Small intestine (tissue), 7 donors: ENCODE data around the gene PIEZO2. TPM values are rescaled to one million over a fixed set of nuclear protein-coding genes. Genes with fewer than 3 reads are reported as not detected.

Experiments
- DNase-seq, 2 donors: peaks; one replicate each; pipeline versions ENCODE4 v3.0.0 to v3.0.0-alpha.2; 2013
- FAIRE-seq: peaks from 2 replicates; lab custom pipeline; 2012; peaks lifted over from hg19 to GRCh38; lab: Jason Lieb, UNC
- H3K27ac ChIP-seq, 3 donors: one replicate each; pipeline ENCODE4 v1.5.1; 2013; ENCODE audit warnings: low read length in 2 of 3, mild to moderate bottlenecking in 2 of 3, control low read depth in 1 of 3, inconsistent platforms in 1 of 3, low read depth in 1 of 3, moderate library complexity in 1 of 3
- H3K27me3 ChIP-seq, 3 donors: one replicate each; pipeline ENCODE4 v1.6.1; 2013; ENCODE audit warnings: low read length in 3 of 3, inconsistent platforms in 1 of 3; ENCODE audit not compliant: control insufficient read depth in 3 of 3, insufficient read depth in 3 of 3
- H3K36me3 ChIP-seq, 3 donors: one replicate each; pipeline ENCODE4 v1.6.1; 2013; ENCODE audit warnings: low read length in 3 of 3, inconsistent platforms in 1 of 3, low read depth in 1 of 3, mild to moderate bottlenecking in 1 of 3, moderate library complexity in 1 of 3; ENCODE audit not compliant: control insufficient read depth in 3 of 3, insufficient read depth in 2 of 3
- H3K4me1 ChIP-seq, 3 donors: one replicate each; pipeline ENCODE4 v1.6.1; 2013; ENCODE audit warnings: low read length in 2 of 3, inconsistent platforms in 1 of 3, low read depth in 1 of 3, mild to moderate bottlenecking in 1 of 3, moderate library complexity in 1 of 3; ENCODE audit not compliant: control insufficient read depth in 3 of 3, insufficient read depth in 2 of 3
- H3K4me3 ChIP-seq, 3 donors: one replicate each; pipeline ENCODE4 v1.5.1; 2013; ENCODE audit warnings: low read length in 3 of 3, control low read depth in 1 of 3, inconsistent platforms in 1 of 3, low read depth in 1 of 3, mild to moderate bottlenecking in 1 of 3, moderate library complexity in 1 of 3
- H3K9me3 ChIP-seq, 2 donors: one replicate each; pipeline ENCODE4 v1.6.1; 2013; ENCODE audit warnings: low read depth in 1 of 2, low read length in 1 of 2; ENCODE audit not compliant: control insufficient read depth in 2 of 2, insufficient read depth in 1 of 2
- WGBS, 3 donors: extraction: QIAGEN DNeasy Blood & Tissue Kit; methylation state at CpG; one replicate each; pipeline ENCODE4 v1.1.7; 2013; 5-methylcytosine and 5-hydroxymethylcytosine counted together
- polyA plus RNA-seq, 4 donors: library from polyadenylated mRNA; stranded (reverse) in 3 of 4; unstranded in 1 of 4; fragments of 200-250 nt in 3 of 4; fragments of 120-200 nt in 1 of 4; gene quantifications; one replicate each; pipeline versions ENCODE4 v1.2.1 to v1.2.3, GENCODE V29; 2013
- donor health status: healthy with polysubstance abuse.
- donor health status: control.
- donor health status: control.
- donor health status: Bipolar disorder and iron deficiency.
- donor health status: healthy.

Gene PIEZO2
- polyA plus RNA-seq, 4 donors = 0.81 to 30.2 (median 1.8) TPM; not detected in 1

- no peaks in the 10 kb centered on the region for H3K9me3 ChIP-seq
- DNase-seq = peak in 1 of 2 donors; percentile 51
- FAIRE-seq = no peak
- peak overlapping the region in 1 of 3 donors; percentile 92 for H3K27ac ChIP-seq
- H3K27me3 ChIP-seq = no peaks in the 10 kb centered on the region
- no peak overlapping the region for H3K4me3 ChIP-seq
- peaks cover 0 to 19% (median 0%) of the 10 kb centered on the region in 3 donors for H3K4me1 ChIP-seq
- 82 to 88% (median 83%) methylated on average over 1 of the region's 1 CpG for WGBS, 3 donors
- H3K36me3 ChIP-seq = peaks cover 0 to 6% (median 2%) of the 10 kb centered on the region in 3 donors
These were observed 351.5 kb downstream of the PIEZO2 start for GRCh38 chr18:10797896-10798295.

GRCh38 chr18:10794771-10795170 lies 354.6 kb downstream of the PIEZO2 start:
- no peak for FAIRE-seq

GRCh38 chr18:10793730-10794370 lies 355.5 kb downstream of the PIEZO2 start:
- no peak overlapping the region for H3K27ac ChIP-seq
- peaks cover 0 to 12% (median 0%) of the 10 kb centered on the region in 3 donors for H3K4me1 ChIP-seq
- FAIRE-seq (no peak), DNase-seq (no peak)
- H3K9me3 ChIP-seq = no peaks in the 10 kb centered on the region
- 52 to 62% (median 53%) methylated on average over 4 of the region's 4 CpGs for WGBS, 3 donors
- peaks cover 0 to 6% (median 2%) of the 10 kb centered on the region in 3 donors for H3K36me3 ChIP-seq
- no peaks in the 10 kb centered on the region for H3K27me3 ChIP-seq
- no peak overlapping the region for H3K4me3 ChIP-seq

More at GRCh38 chr18:10794771-10795170, 354.6 kb downstream of the PIEZO2 start:
- no peak for DNase-seq
- no peak overlapping the region for H3K27ac ChIP-seq
- H3K4me3 ChIP-seq = no peak overlapping the region
- WGBS, 3 donors = 77 to 84% (median 77%) methylated on average over 7 of the region's 7 CpGs
- H3K9me3 ChIP-seq = no peaks in the 10 kb centered on the region
- H3K27me3 ChIP-seq = no peaks in the 10 kb centered on the region
- H3K4me1 ChIP-seq = peaks cover 0 to 19% (median 0%) of the 10 kb centered on the region in 3 donors
- peaks cover 0 to 6% (median 2%) of the 10 kb centered on the region in 3 donors for H3K36me3 ChIP-seq

GRCh38 chr18:10792181-10792580 lies 357.2 kb downstream of the PIEZO2 start:
- H3K36me3 ChIP-seq = peaks cover 0 to 6% (median 2%) of the 10 kb centered on the region in 3 donors
- DNase-seq (no peak), FAIRE-seq (no peak)
- no peaks in the 10 kb centered on the region for H3K4me1 ChIP-seq
- H3K27ac ChIP-seq = no peak overlapping the region
- no peaks in the 10 kb centered on the region for H3K27me3 ChIP-seq
- 74 to 91% (median 81%) methylated on average over 4 of the region's 4 CpGs for WGBS, 3 donors
- no peak overlapping the region for H3K4me3 ChIP-seq
- no peaks in the 10 kb centered on the region for H3K9me3 ChIP-seq

- WGBS, 3 donors = 65 to 73% (median 66%) methylated on average over 7 of the region's 7 CpGs
- FAIRE-seq = no peak
- no peak overlapping the region for H3K4me3 ChIP-seq
These were observed 358.1 kb downstream of the PIEZO2 start for GRCh38 chr18:10791169-10791831.

GRCh38 chr18:10789180-10789579 lies 360.2 kb downstream of the PIEZO2 start:
- H3K4me1 ChIP-seq = no peaks in the 10 kb centered on the region
- no peak overlapping the region for H3K27ac ChIP-seq
- no peak for DNase-seq
- peaks cover 0 to 2% (median 0%) of the 10 kb centered on the region in 3 donors for H3K27me3 ChIP-seq
- FAIRE-seq = no peak
- no peaks in the 10 kb centered on the region for H3K9me3 ChIP-seq
- no peak overlapping the region for H3K4me3 ChIP-seq
- WGBS, 3 donors = 83 to 91% (median 89%) methylated on average over 2 of the region's 2 CpGs
- peaks cover 0 to 2% (median 2%) of the 10 kb centered on the region in 3 donors for H3K36me3 ChIP-seq

More at GRCh38 chr18:10791169-10791831, 358.1 kb downstream of the PIEZO2 start:
- DNase-seq = no peak
- no peak overlapping the region for H3K27ac ChIP-seq
- no peaks in the 10 kb centered on the region for H3K27me3 ChIP-seq
- H3K9me3 ChIP-seq = no peaks in the 10 kb centered on the region
- H3K36me3 ChIP-seq = peaks cover 0 to 6% (median 2%) of the 10 kb centered on the region in 3 donors
- no peaks in the 10 kb centered on the region for H3K4me1 ChIP-seq

GRCh38 chr18:10787293-10787901 lies 362.0 kb downstream of the PIEZO2 start:
- no peak overlapping the region for H3K4me3 ChIP-seq
- H3K9me3 ChIP-seq = no peaks in the 10 kb centered on the region
- WGBS, 3 donors = 19 to 33% (median 22%) methylated on average over 5 of the region's 5 CpGs
- FAIRE-seq (no peak), DNase-seq (peak; percentile 68 to 92)
- H3K27ac ChIP-seq = no peak overlapping the region
- H3K27me3 ChIP-seq = peaks cover 0 to 2% (median 0%) of the 10 kb centered on the region in 3 donors
- no peaks in the 10 kb centered on the region for H3K4me1 ChIP-seq
- peaks cover 0 to 2% (median 0%) of the 10 kb centered on the region in 3 donors for H3K36me3 ChIP-seq

- Histone ChIP-seq H3K9me3 (no peaks in the 10 kb centered on the region), H3K36me3 (no peaks in the 10 kb centered on the region), H3K4me3 (no peak overlapping the region), H3K4me1 (no peaks in the 10 kb centered on the region), H3K27ac (no peak overlapping the region), H3K27me3 (peaks cover 0 to 2% (median 0%) of the 10 kb centered on the region in 3 donors)
- WGBS, 3 donors = 62 to 72% (median 66%) methylated on average over 3 of the region's 3 CpGs
- DNase-seq = no peak
- FAIRE-seq = no peak
These were observed 363.6 kb downstream of the PIEZO2 start for GRCh38 chr18:10785798-10786197.
